HG03354 (cell line): Measurements from ENCODE around the gene TSPO2.
"Not testable (repeated sequence)": the region's sequence is repeated elsewhere in the genome, so short reads cannot be mapped to it uniquely, and the experiment has no call there.

Experiments
- ATAC-seq: cut with Tn5 transposase; IDR thresholded peaks from one replicate; pipeline ENCODE4 v1.9.1; 2021; ENCODE audit warnings: mild to moderate bottlenecking; ENCODE audit not compliant: unreplicated experiment, poor library complexity, severe bottlenecking

The TSPO2 gene

DNA sequence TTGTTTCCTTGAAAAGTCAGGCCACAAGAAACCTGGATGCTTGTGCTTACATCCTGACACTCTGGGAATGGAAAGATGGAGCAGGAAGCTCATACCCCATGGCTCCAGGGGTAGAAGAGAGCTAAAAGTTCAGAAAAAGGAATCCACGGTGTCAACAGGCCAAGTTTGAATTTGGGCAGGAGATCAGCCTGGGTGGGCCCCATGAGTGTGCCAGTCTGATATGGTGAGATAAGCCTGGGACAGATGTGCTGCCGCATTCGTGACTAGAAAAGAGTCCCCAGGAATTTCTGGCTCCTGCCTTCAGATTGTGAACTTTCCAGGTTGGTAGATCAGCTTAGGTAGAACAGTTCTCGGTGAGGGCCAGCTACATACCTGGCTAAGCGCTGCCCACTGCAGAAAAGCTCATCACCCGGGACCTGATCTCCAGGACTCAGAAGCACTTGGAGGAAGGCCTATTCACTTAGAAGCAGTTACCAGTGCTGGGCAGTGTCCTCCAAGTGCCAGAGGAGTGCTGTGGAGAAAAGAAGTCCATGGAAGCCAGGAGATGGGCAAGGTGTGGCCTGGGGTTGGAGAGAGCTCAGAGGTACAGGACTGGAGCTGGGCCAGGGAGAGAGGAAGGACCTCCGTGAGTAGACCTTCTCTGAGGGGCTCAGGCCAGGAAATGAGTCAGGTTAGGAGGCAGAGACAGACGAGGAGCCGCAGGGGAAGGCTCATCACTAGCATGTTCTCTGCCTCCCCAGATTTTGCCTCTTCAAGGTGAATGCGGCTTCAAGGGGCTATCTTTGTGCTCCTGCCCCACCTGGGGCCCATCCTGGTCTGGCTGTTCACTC, at the start of gene TSPO2:
TSPO2 (plus strand) TSS at position 242 of the 830 bp plus-strand sequence; CDS start at position 761, 519 bp downstream.
- ATAC-seq = no peak

- no peak for ATAC-seq
Measured at GRCh38 chr6:40992746-40993145, 49.5 kb upstream of the TSPO2 start.

DNA sequence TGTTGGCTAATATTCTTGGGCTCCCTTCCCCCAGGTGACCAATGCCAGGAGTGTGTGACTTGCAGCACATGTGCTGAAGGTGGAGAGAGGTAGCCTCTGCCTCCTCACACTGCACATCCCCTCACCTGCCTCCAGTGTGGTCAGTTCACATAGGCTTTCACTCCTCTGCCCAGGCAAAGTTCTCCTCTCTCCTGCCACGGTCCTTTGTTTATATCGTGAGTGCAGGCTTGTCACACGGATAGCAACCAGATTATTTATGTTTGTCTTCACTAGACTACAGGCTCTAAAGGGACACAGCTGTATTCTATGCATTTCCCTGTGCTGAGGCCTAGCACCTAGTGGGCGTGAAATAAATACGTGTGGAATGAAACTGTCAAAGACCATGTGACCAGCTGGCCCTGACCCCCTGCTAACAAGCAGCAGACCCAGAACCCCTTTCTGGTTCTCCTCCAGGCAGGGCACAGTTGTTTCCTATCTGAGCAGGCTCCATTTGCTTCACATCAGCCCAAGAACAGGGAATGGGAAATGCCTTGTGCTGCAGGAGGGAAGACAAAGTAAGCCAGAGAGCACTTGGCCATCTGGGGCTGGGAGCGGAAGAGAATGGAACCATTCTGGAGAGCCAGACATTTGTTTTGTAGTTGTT, 45.6 kb upstream of the TSPO2 start:
- ATAC-seq = no peak

DNA sequence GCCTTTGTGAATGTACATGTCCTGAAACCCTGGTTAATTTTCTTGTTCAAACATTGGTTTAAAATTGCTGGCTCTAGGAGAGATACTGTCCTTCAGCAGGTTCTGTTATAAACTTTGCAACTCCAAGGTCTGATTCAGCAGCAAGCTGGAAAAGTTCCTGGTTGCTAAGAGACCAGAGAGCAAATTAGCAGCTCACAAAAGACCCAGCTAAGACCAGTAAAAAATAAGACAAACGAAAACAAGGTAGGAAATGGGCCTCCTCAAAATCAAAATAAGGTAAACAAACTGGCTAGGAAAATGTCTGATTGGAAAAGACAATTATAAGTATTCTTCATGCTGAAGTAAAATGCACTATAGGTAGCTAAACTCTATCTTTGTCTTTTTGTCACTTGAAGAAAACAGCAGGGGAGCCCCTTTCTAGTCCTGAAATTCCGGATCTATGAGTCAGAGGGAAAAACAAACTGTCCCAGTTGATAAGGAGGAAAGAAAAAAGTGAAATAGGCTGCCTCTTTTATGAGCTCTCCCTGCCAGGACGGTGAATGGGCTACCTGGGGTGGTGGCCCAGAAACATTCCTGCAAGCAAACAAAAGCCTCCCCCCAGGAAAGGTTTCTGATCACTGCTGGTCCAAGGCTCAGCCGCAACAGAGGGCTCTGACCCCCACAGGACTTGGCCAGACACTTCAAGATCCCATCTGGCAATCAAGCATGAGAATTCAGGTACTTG, 44.9 kb upstream of the TSPO2 start:
- no peak for ATAC-seq

DNA sequence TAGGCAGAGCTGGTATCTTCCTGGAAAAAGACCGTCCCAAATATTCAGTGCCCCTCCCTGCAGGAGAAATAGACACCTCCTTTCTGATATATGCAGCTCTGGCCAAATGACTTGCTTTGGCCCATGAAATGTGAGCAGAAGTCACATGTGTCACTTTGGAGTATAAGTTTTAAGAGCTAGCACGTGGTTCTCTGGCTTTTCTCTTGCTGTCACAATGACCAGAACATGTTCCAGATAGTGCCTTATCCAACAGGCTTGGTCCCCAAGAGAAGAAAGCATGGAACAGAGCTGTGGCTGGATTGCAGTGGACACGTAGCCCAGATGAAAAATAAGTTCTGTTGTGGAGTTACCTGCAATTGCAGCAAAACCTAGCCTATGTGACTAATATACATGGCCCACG, 43.6 kb upstream of the TSPO2 start:
- no peak for ATAC-seq

GRCh38 chr6:40999569-40999968, 42.7 kb upstream of the TSPO2 start:
- no peak for ATAC-seq

- no peak for ATAC-seq
Measured at GRCh38 chr6:41000248-41000647, 42.0 kb upstream of the TSPO2 start.

DNA sequence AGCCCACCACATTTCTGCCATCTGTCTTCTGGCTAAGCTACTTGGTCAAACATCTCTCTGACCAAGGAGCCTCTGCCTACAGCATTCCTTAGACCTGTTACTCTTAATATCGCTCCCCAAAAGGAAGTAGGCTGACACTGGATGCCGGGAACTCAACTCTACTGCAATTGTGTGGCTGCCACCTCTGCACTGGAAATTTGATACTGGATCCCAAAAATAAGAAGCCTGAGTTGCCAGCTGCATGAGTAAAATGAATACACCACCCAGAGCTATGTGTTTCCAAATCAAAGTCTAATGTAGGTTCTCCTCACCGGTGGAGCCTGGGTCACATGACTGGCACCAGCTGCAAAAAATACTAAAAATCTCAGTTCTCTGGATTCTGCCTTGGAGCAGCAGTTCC, 40.1 kb upstream of the TSPO2 start:
- ATAC-seq = no peak

DNA sequence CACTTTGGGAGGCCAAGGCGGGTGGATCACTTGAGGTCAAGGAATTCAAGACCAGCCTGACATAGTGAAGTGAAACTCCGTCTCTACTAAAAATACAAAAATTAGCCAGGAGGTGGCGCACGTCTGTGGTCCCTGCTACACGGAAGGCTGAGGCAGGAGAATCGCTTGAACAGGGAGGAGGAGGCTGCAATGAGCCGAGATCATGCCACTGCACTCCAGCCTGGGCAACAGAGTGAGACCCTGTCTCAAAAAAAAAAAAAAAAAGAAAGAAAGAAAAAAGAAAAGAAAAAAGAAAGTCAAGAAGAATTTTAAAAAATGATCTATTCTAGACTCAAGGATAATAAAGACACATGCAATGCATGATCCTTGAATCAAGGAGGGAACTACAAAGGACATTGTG, 36.0 kb upstream of the TSPO2 start:
- not testable (repeated sequence) for ATAC-seq

- not testable (repeated sequence) for ATAC-seq
Measured at GRCh38 chr6:41006980-41007379, 35.3 kb upstream of the TSPO2 start.

- no peak for ATAC-seq
Measured at GRCh38 chr6:41008011-41008410, 34.3 kb upstream of the TSPO2 start.

- no peak for ATAC-seq
Measured at GRCh38 chr6:41009669-41010068, 32.6 kb upstream of the TSPO2 start.

DNA sequence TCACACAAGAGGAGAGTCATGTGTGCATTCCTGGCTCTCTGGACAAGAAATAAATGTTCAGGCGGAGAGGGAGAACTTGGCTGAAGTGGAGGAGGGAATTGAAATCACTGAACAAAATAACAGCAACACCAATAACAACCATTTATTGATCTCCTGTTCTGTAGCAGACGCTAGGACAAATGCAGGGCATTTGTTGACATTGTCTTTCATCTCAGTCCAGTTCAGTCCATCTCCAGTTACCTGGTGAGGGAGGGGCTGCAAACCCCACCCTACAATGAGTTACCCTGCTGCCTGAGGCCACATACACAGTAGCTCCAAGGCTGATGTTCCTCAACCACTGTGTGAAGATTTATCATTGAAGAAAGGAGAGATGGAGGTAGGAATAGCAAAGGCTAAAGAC, 30.6 kb upstream of the TSPO2 start:
- ATAC-seq = no peak

DNA sequence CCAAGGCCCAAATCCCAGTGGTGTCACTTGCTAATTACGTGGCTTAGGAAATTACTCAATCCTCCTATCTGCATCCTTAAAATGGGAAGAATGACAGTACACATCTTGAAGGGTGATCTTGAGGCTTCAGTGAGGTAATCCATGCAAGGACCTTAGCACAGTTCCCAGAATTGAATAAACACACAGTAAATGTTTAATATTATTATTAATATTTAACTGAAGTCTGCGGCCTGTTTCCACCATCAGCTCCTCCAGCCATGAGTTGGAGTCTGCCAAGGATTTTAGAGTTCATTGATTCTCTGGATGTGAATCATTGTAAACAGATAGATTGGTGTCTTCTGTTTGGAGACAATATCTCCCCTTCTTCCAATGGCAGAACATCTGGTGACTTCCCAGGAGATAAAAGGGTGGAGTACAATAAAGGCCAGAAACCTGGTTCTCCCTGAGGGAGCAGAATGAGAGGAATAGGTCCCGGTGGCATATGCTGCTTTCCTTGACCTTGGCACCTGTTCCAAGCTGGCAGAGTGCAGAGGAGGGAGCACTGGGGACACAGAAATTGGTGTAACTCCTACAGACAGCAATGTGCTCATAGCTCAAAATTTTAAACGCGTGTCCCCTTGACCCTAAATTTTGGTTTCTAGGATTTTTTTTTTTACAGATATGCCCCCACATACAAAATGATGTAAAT, 28.7 kb upstream of the TSPO2 start:
- ATAC-seq = no peak

DNA sequence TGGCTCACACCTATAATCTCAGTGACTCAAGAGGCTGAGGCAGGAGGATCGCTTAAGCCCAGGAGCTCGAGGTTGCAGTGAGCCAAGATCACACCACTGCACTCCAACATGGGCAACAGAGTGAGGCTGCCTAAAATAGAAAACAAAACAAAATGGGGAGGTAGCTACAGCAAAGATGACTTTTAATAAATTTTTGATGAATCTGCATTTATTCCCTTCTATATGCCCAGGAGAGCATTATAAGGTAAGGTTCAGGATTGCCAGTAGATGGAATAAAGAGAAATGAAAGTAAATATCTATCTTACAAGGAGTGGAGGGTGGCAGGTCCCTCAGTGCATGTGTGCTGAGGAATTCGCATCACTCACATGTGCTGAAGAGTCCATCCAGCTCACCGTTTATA, 27.5 kb upstream of the TSPO2 start:
- ATAC-seq = no peak

GRCh38 chr6:41015860-41016259, 26.4 kb upstream of the TSPO2 start:
- ATAC-seq = not testable (repeated sequence)

- ATAC-seq = no peak
Measured at GRCh38 chr6:41017663-41018062, 24.6 kb upstream of the TSPO2 start.

DNA sequence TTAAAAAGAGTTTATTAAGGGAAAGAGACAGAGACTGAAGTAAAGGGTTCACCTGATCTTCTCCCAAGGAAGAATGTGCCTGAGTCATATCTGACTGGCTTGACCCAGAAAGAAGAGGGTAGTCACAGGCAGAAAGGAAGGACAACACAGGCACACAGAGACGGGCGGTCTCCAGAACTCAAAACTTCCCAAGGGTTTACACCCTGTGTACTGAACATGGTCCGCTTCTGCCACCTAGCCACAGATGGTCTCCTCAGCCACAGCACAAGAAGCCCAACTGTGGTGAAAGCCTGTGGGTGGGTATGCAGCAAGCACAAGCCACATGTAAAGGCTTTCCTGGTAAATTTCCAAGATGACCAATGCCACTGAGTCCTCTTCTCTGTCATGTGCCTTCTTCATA, 20.4 kb upstream of the TSPO2 start:
- ATAC-seq = no peak

DNA sequence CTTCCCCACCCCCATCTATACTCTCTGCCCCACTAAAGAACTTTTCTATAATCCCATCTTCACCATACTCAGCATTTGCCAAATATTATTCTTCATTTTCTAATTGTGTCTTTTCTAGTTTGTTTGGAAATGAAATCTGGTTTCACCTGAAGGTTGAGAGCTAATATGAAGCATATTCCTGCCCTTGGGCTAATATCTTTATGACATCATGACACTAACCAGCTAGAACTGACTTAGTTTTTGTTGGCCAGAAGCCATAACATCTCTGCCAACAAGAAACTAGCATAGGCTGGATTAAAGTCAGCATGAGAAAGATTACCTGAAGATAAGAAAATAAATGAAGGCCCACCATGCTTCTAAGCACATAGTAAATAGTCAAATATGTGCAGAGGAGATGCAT, 20.0 kb upstream of the TSPO2 start:
- ATAC-seq = no peak

DNA sequence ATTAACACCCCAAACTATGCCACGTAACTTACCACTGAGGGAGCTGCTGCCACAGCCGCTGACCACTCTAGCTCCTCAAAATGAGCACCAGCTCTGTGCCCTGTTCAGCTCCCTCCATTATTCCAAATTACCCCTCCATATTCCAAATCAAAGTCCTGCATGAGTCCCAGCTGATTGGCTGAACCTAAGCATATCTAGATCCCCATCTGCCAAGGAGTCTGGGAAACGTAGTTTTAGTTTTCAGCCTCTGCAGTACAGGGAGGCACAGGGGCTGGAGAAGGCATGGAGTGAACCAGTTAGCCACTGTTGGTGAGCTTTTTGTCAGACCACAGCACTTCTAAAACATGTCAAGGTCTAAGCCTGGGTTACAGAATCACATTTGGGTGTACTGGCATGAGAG, 19.2 kb upstream of the TSPO2 start:
- ATAC-seq = no peak
